Calu3 (cell line): ENCODE results near the gene RAB13. TPM values are rescaled to one million over a fixed set of nuclear protein-coding genes. Genes with fewer than 3 reads are reported as not detected.

ENCODE experiments used
- BruUV-seq: library from RNA; stranded (reverse); fragments of 400-500 nt; replicated peaks from 2 replicates; lab custom pipeline; 2021; lab: Mats Ljungman, UMichigan
- CTCF ChIA-PET: fragments of 300-600 bp; sonication (Branson Sonifier 250); formaldehyde crosslinking; loops from one replicate; lab custom pipeline; 2022; ENCODE audit warnings: antibody characterized with exemption; lab: Charles Lee
- DNase-seq: peaks from one replicate; pipeline ENCODE4 v3.0.0; 2022
- H3K27ac Mint-ChIP-seq: one replicate; pipeline ENCODE4 v1.8.0; 2022; ENCODE audit warnings: mixed read lengths; ENCODE audit not compliant: unreplicated experiment
- H3K27me3 Mint-ChIP-seq: one replicate; pipeline ENCODE4 v1.8.0; 2022; ENCODE audit warnings: mixed read lengths; ENCODE audit not compliant: unreplicated experiment
- H3K36me3 Mint-ChIP-seq: one replicate; pipeline ENCODE4 v1.8.0; 2022; ENCODE audit warnings: mild to moderate bottlenecking, moderate library complexity, mixed read lengths; ENCODE audit not compliant: insufficient read depth, unreplicated experiment
- H3K4me1 Mint-ChIP-seq: one replicate; pipeline ENCODE4 v1.8.0; 2022; ENCODE audit warnings: mild to moderate bottlenecking, low read depth, mixed read lengths; ENCODE audit not compliant: unreplicated experiment
- H3K4me3 Mint-ChIP-seq: one replicate; pipeline ENCODE4 v1.8.0; 2022; ENCODE audit warnings: mild to moderate bottlenecking, low read depth, moderate library complexity, mixed read lengths; ENCODE audit not compliant: unreplicated experiment
- H3K9me3 Mint-ChIP-seq: one replicate; pipeline ENCODE4 v1.8.0; 2022; ENCODE audit warnings: low read depth, mixed read lengths; ENCODE audit not compliant: unreplicated experiment
- CTCF ChIP-seq: fragments of 200-600 bp; IDR thresholded peaks from one replicate; pipeline ENCODE4 v1.8.0; 2022; ENCODE audit warnings: antibody characterized with exemption; ENCODE audit not compliant: unreplicated experiment
- intact Hi-C: fragments of 100-400 bp; cut with micrococcal nuclease; formaldehyde crosslinking; loops from one replicate; pipeline ENCODE4 v1.10.0; 2022; ENCODE audit not compliant: unreplicated experiment
- total RNA-seq: library from RNA; stranded (reverse); gene quantifications from 2 replicates; pipeline ENCODE4 v1.2.3, GENCODE V29; 2022

Gene RAB13
- total RNA-seq, 1 experiment from 2014 or later = 95.0 TPM

GRCh38 chr1:153945131-153945794 is 40.9 kb downstream of the RAB13 start:
- intact Hi-C loops = loop anchor here (1.0 kb wide), 1 partner anchor 41 kb away; the partner anchor contains the start of gene RAB13
- Mint-ChIP-seq H3K27ac (peak overlapping the region; percentile 59), H3K9me3 (no peaks in the 10 kb centered on the region), H3K4me3 (peak overlapping the region; percentile 86), H3K27me3 (no peaks in the 10 kb centered on the region), H3K36me3 (peaks cover 50% of the 10 kb centered on the region), H3K4me1 (peaks cover 17% of the 10 kb centered on the region)
- peak; percentile 35 for DNase-seq
- BruUV-seq = no TSS peak
- no peak for TF ChIP-seq CTCF
- CTCF ChIA-PET = interaction anchor here (1.0 to 1.9 kb wide), 5 partner anchors 14 to 124 kb away, joined by 3 to 9 read pairs (median 4); partner anchors contain the start of genes GATAD2B and SLC39A1

- peaks cover 17% of the 10 kb centered on the region for H3K4me1 Mint-ChIP-seq
- H3K36me3 Mint-ChIP-seq = peaks cover 50% of the 10 kb centered on the region
- no peak for DNase-seq
- TSS peak; percentile 15 for BruUV-seq
- CTCF ChIA-PET = interaction anchor here (1.2 kb wide), 1 partner anchor 22 kb away, joined by 3 read pairs; the partner anchor contains the start of gene GATAD2B
- no peaks in the 10 kb centered on the region for H3K27me3 Mint-ChIP-seq
- peak overlapping the region; percentile 86 for H3K4me3 Mint-ChIP-seq
- H3K9me3 Mint-ChIP-seq = no peaks in the 10 kb centered on the region
- no peak for TF ChIP-seq CTCF
- H3K27ac Mint-ChIP-seq = peak overlapping the region; percentile 18
- intact Hi-C loops = loop anchor here (1.0 kb wide), 1 partner anchor 42 kb away; the partner anchor contains the start of gene RAB13
Measured at GRCh38 chr1:153944827-153945117, 41.4 kb downstream of the RAB13 start.

- H3K36me3 Mint-ChIP-seq = peaks cover 55% of the 10 kb centered on the region
- H3K4me3 Mint-ChIP-seq = peak overlapping the region; percentile 86
- H3K27me3 Mint-ChIP-seq = no peaks in the 10 kb centered on the region
- DNase-seq = no peak
- H3K9me3 Mint-ChIP-seq = no peaks in the 10 kb centered on the region
- intact Hi-C loops = no loop called here
- TF ChIP-seq CTCF = no peak
- CTCF ChIA-PET = interaction anchor here (0.6 to 1.2 kb wide), 5 partner anchors 9 to 40 kb away, joined by 3 to 6 read pairs (median 3); partner anchors contain the start of genes CRTC2 and GATAD2B
- peak overlapping the region; percentile 18 for H3K27ac Mint-ChIP-seq
- peaks cover 17% of the 10 kb centered on the region for H3K4me1 Mint-ChIP-seq
- no TSS peak for BruUV-seq
Measured at GRCh38 chr1:153944005-153944826, 41.9 kb downstream of the RAB13 start.

- no TSS peak for BruUV-seq
- H3K9me3 Mint-ChIP-seq = no peaks in the 10 kb centered on the region
- peaks cover 63% of the 10 kb centered on the region for H3K36me3 Mint-ChIP-seq
- no peak overlapping the region for H3K4me3 Mint-ChIP-seq
- DNase-seq = no peak
- TF ChIP-seq CTCF = no peak
- CTCF ChIA-PET = interaction anchor here (0.5 kb wide), 1 partner anchor 259 kb away, joined by 4 read pairs; no protein-coding TSS in a partner anchor
- H3K27ac Mint-ChIP-seq = no peak overlapping the region
- H3K27me3 Mint-ChIP-seq = no peaks in the 10 kb centered on the region
- intact Hi-C loops = no loop called here
- peaks cover 17% of the 10 kb centered on the region for H3K4me1 Mint-ChIP-seq
Measured at GRCh38 chr1:153942766-153943549, 43.2 kb downstream of the RAB13 start.
